Mucosa of descending colon (tissue), 3 donors: ENCODE measurements around the gene EEF2KMT. TPM values are rescaled to one million over a fixed set of nuclear protein-coding genes. Genes with fewer than 3 reads are reported as not detected.
"Not testable (repeated sequence)": the region's sequence is repeated elsewhere in the genome, so short reads cannot be mapped to it uniquely, and the experiment has no call there.

ENCODE experiments used
- ATAC-seq: fragments of 200-7000 bp; cut with Tn5 transposase; one replicate; pipeline ENCODE4 v1.9.1; 2020; ENCODE audit warnings: mild to moderate bottlenecking, moderate library complexity
- DNase-seq, 3 donors: peaks; one replicate each; pipeline ENCODE4 v3.0.0-alpha.2; 2020
- H3K36me3 ChIP-seq: fragments of 200-600 bp; one replicate; pipeline ENCODE4 v1.8.0; 2021; ENCODE audit warnings: low read depth, mild to moderate bottlenecking
- H3K4me1 ChIP-seq: fragments of 200-600 bp; one replicate; pipeline ENCODE4 v1.8.0; 2021; ENCODE audit warnings: low read depth, mild to moderate bottlenecking
- H3K4me3 ChIP-seq: fragments of 200-600 bp; one replicate; pipeline ENCODE4 v1.8.0; 2021; ENCODE audit warnings: mild to moderate bottlenecking
- H3K9me3 ChIP-seq: fragments of 200-600 bp; one replicate; pipeline ENCODE4 v1.8.0; 2021; ENCODE audit warnings: mild to moderate bottlenecking
- CTCF ChIP-seq: fragments of 200-600 bp; IDR thresholded peaks from one replicate; pipeline ENCODE4 v1.8.0; 2022; ENCODE audit warnings: antibody characterized with exemption, mild to moderate bottlenecking
- intact Hi-C, 2 donors: fragments of 100-400 bp; cut with DNase I in 1 of 2; cut with micrococcal nuclease in 1 of 2; formaldehyde crosslinking; loops; one replicate each; pipeline versions ENCODE4 v1.11.0 to v1.11.1; 2022; cut with DNase I, micrococcal nuclease
- total RNA-seq, 3 donors: library from RNA; stranded (reverse); fragmentation: NEBNext Ultra II Directional in 2 of 3; extraction: Animal tissue kit (Norgen Biotek cat#: 25700) in 2 of 3; gene quantifications; one replicate each; pipeline versions ENCODE4 v1.2.1 to v1.2.4, GENCODE V29; 2021 to 2023
- donor health status: DM: no; HTN: no; CAD: no; lungs with moderate emphysema.
- donor health status: DM: no; HTN: no; CAD: no.
- donor health status: DM: no; HTN: yes; CAD: no.

The EEF2KMT gene
- total RNA-seq, 3 donors from 2014 or later = 5.7 to 7.5 (median 7.0) TPM

GRCh38 chr16:5078626-5079025 is 19.0 kb downstream of the EEF2KMT start:
- intact Hi-C loops = no loop called here
- ATAC-seq = no peak
- no peaks in the 10 kb centered on the region for H3K36me3 ChIP-seq

GRCh38 chr16:5077304-5077703 is 20.3 kb downstream of the EEF2KMT start:
- no peak for ATAC-seq
- no peak for TF ChIP-seq CTCF

More at GRCh38 chr16:5078626-5079025, 19.0 kb downstream of the EEF2KMT start:
- no peak for DNase-seq
- H3K9me3 ChIP-seq = no peaks in the 10 kb centered on the region
- H3K4me3 ChIP-seq = no peak overlapping the region
- TF ChIP-seq CTCF = no peak
- peaks cover 6% of the 10 kb centered on the region for H3K4me1 ChIP-seq

DNA sequence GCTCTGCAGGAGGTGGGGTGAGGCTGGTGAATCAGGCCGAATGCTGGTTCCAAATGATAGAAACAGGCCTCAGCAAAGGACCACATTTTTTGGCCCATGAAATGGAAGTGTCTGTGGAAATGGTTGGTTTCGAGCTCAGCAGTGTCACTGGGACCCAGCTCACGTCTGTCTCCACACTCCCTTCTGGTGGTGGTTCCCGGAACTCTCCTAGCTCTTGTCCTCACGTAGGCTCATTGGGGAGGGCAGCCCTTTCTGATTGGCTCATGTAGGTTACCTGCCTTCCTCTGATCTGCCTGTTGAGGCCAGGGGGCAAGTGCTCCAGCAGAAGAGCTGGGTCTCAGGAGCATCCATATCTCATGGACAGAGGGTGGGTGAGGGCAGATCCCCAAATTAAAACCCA is 22.0 kb downstream of the EEF2KMT start:
- Histone ChIP-seq H3K4me1 (peaks cover 16% of the 10 kb centered on the region), H3K4me3 (no peak overlapping the region), H3K9me3 (no peaks in the 10 kb centered on the region), H3K36me3 (no peaks in the 10 kb centered on the region)
- intact Hi-C loops = no loop called here
- ATAC-seq = no peak
- no peak for TF ChIP-seq CTCF
- no peak for DNase-seq

More at GRCh38 chr16:5077304-5077703, 20.3 kb downstream of the EEF2KMT start:
- Histone ChIP-seq H3K4me1 (peaks cover 12% of the 10 kb centered on the region), H3K4me3 (no peak overlapping the region), H3K36me3 (no peaks in the 10 kb centered on the region), H3K9me3 (no peaks in the 10 kb centered on the region)
- intact Hi-C loops = no loop called here
- DNase-seq = no peak

- peaks cover 12% of the 10 kb centered on the region for H3K4me1 ChIP-seq
- intact Hi-C loops, H3K9me3 ChIP-seq, H3K4me3 ChIP-seq, ATAC-seq, H3K36me3 ChIP-seq, DNase-seq: not testable (repeated sequence)
These were observed 23.8 kb downstream of the EEF2KMT start for GRCh38 chr16:5073771-5074170.

DNA sequence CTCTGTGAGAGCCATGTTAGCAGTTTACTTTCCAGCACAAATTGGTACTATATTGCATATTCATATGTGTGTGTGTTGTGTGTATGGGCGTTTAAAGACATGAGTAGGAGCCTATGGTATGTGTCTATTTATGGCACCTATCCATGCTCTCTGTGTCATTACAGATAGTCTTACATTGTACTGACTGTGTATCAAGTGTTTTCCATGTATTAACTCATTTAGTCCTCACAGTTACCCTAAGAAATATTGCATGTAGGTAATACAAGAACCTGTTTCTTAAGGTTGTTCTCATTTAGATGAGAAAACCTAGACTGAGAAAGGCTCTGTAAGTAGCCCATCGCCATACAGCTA is 24.3 kb downstream of the EEF2KMT start:
- Histone ChIP-seq H3K9me3 (no peaks in the 10 kb centered on the region), H3K4me1 (peaks cover 12% of the 10 kb centered on the region), H3K36me3 (no peaks in the 10 kb centered on the region), H3K4me3 (no peak overlapping the region)
- no peak for ATAC-seq
- intact Hi-C loops = no loop called here
- TF ChIP-seq CTCF = no peak
- DNase-seq = no peak

DNA sequence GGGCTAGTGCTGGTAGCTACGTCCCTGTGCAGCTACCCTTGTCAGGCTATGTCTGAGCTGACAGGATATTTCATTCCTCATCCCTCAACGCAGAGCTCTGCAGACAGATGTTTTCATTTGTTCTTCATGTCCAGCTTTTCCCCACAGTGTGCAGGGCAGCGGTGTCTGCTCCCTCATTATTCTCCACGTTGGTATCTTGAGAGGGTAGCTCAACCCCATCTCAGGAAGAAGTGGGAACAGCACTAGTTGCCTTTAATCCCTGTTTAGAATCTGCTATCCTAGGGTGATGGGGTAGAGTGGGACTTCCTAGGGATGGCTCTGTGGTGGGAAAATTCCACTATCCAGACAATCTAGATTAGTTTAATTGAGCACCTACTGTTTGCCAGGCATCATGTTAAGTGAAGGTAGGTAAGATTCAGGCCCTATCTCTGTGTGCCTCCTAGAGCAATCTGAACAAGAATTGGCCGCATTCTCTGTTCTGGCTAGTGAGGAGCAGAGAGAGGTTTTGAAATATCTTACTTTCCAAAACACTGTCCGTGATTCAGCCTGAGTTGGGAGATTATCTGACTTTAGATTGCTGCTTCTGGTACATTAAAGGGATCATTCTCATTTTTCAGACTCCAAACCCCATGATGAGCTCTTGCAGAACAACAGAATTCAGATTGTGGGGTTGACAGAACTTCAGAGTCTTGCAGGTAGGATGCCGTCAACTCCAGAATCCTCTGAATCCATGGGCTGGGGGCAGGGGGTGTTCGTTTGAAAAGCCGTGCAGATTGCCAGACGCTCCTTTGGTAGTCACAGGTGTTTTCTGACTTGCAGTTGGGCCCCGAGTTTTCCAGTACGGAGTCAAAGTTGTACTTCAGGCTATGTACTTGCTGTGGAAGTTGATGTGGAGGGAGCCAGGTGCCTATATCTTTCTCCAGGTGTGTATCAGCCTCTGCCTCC is 25.0 kb downstream of the EEF2KMT start:
- DNase-seq (no peak), ATAC-seq (no peak)
- Histone ChIP-seq H3K4me3 (peak overlapping the region; percentile 30), H3K4me1 (peaks cover 12% of the 10 kb centered on the region), H3K9me3 (no peaks in the 10 kb centered on the region), H3K36me3 (no peaks in the 10 kb centered on the region)
- no peak for TF ChIP-seq CTCF
- intact Hi-C loops = no loop called here
